HG03103 (cell line): ENCODE measurements around the gene TMEM182.

Experiments
- ATAC-seq: cut with Tn5 transposase; IDR thresholded peaks from one replicate; pipeline ENCODE4 v1.9.1; 2021; ENCODE audit warnings: low read depth; ENCODE audit not compliant: unreplicated experiment

TMEM182 gene, protein sequence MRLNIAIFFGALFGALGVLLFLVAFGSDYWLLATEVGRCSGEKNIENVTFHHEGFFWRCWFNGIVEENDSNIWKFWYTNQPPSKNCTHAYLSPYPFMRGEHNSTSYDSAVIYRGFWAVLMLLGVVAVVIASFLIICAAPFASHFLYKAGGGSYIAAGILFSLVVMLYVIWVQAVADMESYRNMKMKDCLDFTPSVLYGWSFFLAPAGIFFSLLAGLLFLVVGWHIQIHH

DNA sequence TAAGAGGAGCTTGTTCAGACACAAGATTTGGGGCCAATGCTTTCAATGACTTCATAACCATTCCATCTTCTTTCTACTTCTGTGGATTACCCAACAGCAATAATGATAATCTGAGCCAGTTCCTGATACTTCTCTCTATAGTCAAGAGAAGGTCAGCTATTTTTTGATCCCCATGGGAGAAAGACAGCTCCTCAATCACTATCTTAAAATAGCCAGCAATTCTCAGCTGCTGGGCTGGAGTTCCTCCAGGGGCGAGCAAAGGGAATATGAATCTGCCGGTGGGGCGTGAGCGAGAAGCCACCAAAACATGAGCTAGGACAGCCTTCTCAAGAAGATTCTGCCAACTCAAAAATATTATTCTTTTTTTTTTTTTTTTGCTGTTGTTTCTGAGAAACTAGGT, at the start of gene TMEM182:
Gene TMEM182 (plus strand): TSS at position 269 of the 400 bp plus-strand sequence. CDS start 187 bp downstream, outside the sequence.
- no peak for ATAC-seq

DNA sequence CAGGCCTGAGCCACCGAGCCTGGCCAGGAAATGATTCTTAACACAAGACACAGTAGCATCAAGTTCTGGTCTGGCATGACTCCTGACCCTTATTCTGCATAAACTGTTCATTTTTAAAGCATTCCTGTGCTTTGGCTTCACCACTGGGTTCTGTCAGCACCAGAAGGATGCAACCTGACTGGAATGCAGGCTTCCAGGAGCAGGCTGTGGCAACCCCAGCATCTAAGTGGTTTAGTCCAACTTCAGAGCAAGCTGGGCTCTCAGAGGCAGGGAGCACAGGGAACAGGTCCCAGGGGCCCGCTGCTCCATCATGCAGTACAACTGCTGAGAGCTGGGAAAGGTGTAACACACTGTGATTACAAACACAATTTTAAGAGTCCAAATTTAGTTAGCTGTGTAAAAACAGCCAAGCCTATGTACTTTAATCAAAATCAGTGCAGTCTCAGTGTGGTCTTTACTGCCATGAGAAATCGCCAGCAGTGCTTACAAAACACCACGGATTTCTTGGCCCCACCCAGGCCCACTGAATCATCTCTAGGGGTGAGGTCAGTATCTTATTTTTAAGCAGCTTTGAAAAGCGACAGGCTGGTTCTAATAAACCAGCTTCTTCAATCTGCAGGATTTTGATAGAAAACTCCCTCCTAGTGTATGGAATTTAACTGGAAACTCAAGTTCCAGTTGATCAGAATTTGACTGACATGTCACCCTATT, 44.4 kb upstream of the TMEM182 start:
- ATAC-seq, result no peak

DNA sequence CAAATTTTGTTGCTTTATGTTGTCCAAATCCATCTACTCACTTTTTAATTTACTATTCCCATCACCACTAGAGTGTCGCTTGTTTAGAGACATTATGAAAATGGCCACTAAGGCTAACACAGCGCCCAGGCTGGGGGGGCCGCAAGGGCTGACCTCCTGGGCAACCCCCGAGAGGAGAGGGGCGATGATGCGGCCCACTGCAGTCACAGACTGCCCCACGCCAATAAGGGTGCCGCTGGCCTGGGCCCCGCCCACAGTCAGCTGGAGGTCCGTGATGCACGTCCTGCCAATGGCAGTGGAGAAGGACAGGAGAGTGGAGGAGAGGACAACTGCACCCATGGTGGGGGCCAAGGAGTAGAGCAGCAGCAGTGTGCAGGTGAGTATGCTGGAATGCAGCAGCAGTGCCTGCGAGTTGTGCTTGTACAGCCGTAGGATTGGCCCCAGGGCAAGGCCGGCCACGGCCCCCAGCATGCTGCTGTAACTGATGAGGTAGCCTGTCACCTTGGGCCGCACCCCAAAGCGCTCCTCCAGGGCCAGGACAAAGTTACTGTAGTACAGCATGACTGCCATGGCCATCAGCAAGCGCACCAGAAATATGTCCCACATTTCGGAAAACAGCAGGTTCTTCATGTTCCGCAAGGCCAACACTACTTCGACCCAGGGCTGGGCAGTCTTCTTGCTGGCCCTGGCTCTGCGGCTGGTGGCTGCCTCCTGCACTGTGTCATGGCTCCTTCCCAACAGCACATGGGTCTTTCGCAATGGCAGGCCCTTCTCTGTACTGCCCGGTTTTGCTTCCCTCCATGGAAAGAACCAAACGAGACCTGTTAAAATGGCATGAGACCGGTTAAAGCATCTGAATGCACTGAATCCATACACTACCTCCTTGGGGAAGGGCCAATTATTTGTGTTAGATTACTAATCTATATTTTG, 43.2 kb upstream of the TMEM182 start:
- ATAC-seq, result no peak

DNA sequence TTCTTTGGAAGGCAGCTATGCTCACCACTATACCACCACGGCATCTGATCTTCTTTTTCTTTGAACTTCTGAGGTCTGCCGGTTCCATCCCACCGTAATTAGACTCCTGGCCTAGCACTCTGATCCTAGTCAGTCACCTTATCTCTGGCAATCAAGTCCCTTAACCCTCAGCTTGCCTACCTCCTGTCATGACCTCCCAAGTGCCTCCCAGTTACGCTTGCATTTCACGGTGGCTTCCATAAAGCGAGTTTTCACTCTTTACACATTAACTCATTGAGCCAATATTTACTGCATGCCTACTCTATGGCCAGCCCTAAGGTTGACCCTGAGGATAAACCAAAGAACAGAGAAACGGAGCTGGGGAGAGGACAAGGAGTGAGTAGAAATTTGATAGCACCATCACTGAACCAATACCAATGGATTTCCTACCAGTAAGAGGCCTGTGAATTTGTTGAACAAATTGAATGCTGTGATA, 37.8 kb upstream of the TMEM182 start:
- no peak for ATAC-seq

DNA sequence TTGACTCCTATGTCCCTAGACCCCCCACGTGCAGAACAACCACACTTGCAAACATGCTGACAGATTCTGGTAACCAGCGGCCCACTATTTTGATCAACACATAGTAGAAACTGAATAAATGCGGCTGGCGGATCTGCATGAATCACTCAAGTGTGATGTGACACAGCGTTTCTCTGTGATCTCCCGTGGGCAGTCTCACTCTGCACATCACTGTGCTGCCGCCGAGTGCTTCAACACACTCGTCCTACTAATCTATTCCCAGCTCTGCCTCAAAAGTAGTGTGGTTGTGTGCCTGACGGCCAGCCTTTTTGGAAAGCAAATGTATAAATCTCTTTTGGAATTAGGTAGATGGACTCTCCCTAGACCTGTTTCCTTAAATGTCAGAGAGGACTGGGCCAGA, 37.3 kb upstream of the TMEM182 start:
- ATAC-seq, result no peak

DNA sequence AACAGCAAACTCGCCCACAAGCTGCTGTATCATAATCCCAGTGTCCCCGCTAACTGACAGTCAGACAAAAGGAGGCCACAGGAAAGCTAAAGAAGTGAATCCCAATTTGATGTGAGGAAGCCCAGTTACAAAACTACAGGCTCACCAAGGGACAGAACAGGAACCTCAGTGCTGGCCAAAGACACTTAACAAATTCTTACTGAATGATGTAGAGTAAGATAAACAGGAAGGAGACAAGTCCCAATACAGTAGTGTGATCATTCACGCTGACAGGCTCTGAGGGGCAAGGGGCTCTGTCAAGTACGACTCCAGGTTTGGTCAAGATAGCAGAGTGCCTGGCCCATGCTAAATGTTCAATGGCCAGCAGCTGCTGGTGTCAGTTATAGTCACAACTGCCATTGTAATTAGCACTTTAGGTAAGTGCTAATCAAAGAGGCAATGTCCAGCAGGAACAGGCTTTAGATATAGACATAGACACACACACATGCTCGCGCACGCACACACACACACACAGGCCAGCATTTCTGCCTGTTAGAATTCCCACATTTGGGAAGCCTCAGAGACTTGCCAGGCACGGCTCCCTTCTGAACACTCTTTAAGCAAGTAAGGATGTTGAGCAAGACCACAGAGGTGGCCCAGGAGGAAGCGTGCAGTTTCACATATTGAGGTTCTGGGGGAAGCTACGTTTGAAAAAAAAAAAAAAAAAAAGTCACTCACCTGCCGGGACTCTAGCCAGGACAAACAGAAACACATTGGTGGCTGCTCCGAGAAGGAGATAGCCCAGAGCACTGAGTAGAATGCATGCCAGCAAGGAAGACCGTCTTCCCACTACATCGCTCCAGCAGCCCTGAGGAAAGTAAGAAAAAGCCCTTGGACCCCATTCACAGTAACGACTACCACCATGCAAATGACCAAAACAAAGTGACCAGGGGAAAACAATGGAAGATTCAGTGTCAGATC, 35.4 kb upstream of the TMEM182 start:
- no peak for ATAC-seq

DNA sequence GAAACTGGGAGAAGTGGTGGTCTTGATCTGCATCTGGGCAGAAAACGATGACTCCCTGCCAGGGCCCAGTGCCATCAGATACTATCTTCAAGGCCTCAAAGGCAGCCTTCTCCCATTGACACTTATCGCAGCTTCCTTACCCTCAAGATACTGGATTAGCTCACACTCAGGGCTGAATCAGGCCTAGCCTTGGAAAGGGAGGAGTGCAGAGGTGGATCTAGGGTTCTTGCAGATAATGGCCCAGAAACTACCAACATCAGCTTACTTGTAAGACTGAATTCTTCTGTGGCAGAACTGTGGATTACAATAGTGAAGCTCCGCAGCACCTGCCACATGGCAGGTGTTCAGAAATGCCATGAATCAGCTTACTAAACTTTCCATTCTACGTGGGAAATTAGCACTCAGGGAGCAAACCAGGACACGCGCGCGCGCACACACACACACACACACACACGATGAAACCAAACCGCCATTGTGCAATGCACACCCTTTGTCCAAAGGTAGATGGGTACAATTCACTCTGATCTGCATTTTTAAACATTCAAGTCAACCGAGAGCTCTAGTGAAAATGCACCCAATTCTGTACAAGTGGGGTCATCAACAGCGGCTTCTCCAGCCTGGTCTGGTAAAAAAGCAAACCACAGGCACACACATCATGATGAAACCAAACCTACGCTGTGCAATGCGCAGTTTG, 26.3 kb upstream of the TMEM182 start:
- no peak for ATAC-seq

- peak; percentile 13 for ATAC-seq
These were observed 25.8 kb upstream of the TMEM182 start for GRCh38 chr2:102736110-102736409.

- peak; percentile 88 for ATAC-seq
These were observed 25.1 kb upstream of the TMEM182 start for GRCh38 chr2:102736410-102737409.

- peak; percentile 41 for ATAC-seq
These were observed 24.4 kb upstream of the TMEM182 start for GRCh38 chr2:102737431-102737830.

DNA sequence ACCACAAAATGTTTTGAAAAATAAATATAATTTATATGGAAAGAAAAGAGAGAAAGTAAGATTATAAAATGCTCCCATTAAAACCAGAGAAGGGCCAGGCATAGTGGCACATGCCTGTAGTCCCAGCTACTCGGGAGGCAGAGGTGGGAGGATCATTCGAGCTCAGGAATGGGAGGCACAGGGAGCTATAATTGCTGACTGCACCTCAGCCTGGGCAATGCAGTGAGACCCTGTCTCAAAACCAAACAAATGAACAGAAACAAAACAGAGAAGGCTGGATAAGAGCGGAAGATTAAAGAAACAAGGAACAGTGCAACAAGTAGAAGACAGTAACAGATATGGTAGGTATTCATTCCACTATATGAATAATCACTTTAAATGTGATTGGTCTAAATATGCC, 18.6 kb upstream of the TMEM182 start:
- no peak for ATAC-seq

DNA sequence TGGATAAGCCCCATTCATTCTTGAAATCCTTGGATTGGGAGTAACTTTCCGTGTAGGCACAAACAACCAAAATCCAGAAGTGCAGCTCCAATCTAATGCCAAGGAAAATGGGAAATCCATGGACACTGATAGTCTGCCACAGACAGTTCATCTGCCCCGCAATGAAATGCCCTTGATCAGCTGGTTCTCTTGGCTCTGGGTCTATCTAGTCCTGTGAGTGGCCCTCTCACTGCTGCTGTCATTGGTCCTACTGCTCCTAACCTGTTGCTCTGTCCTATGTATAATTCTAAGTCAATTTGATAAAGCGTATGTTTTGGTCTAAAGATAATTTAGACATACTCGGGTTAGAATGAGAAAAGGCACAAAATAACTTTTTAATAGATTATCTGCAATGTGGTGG, 13.7 kb upstream of the TMEM182 start:
- ATAC-seq, result no peak

DNA sequence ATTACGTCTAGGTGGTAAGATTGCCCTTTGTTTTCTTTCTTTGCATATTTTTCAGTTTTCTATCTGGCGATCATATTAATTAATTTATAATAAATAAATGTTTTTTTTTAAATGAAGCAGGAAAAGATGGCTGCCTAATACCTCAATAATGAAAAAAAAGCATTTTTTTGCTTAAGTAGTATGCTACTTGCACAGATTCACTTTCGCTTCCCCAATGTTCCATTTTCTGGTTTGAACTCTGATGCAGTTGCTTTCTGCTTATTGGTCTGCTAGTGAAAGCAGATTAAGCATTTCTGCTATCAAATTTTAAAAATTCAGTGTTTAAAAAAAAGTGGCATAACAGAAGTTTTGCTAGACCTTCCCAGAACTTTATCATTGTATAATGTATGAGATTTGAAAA, 11.9 kb upstream of the TMEM182 start:
- ATAC-seq, result peak; percentile 80

DNA sequence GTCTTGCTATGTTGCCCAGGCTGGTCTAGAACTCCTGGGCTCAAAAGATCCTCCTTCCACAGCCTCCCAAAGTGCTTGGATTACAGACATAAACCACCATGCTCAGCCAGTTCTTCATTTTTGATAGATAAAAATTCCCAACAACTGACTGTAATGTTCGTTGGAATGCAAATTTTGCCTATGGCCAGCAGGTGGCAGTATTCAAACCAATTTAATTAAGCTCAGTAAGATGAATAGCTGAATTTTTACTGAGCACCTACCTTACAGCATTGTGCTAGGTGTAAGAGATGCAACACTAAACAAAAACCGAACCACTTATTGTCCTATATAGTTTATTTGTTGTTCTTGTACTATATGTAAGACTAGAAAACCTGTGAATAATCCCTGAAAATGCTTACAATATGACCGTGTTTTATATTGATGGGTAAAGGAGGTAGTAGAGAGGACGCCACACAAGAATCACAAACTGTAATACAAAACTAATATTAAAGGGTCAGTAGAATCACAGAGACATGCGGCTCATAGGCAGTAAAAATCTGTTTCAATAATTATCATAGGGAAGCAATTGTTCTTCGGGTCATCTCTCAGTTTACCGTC, 8.2 kb upstream of the TMEM182 start:
- ATAC-seq, result no peak

DNA sequence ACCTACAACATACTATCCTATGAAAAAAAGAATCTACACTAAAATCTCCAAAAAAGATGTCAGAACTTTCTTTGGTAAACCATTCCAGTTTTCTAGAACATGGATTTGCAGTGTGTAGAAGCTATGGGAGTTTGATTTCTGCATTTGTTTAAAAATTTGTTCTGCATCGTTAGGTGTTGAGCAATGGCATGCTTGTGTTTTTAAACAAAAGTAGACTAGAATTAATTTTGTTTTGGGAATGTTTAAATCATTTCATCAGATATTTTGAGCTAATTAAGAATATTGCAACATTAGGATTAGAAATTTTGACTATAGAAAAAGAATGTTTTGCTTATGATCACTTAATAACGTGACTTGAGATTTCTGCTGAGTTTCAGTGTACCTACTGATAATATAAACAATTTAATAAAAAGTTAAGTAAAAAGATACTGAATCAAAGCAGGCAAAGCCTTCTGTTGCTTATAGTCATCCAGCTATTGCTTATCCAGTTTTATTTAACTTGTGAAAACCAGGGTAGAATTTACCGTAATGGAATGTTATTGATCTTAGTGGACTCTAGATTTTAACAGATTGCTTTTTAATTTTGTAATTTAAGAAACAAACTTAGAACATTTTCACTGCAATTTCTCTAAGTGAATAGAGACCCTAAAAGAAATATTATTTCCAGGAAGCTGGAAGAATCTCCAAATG, 7.2 kb upstream of the TMEM182 start:
- ATAC-seq, result no peak

GRCh38 chr2:102755284-102755683, 6.5 kb upstream of the TMEM182 start:
- no peak for ATAC-seq

- ATAC-seq, result no peak
These were observed 3.4 kb upstream of the TMEM182 start for GRCh38 chr2:102758439-102758838.
